Adrenal gland (tissue), 12 donors: Measurements from ENCODE around the gene SEC61A2. TPM values are rescaled to one million over a fixed set of nuclear protein-coding genes. Genes with fewer than 3 reads are reported as not detected.

Source experiments
- DNase-seq, 7 donors: peaks; one replicate each; pipeline ENCODE4 v3.0.0-alpha.2; 2019 to 2020
- H3K27ac ChIP-seq, 5 donors: fragments of 200-600 bp; sonication (generic) in 4 of 5; 1 replicate in 3 of 5; 2 replicates in 2 of 5; pipeline versions ENCODE4 v1.5.1 to v1.8.0; 2016 to 2020; ENCODE audit warnings: mild to moderate bottlenecking in 1 of 5
- H3K27me3 ChIP-seq: fragments of 200-600 bp; 2 replicates; pipeline ENCODE4 v1.8.0; 2021
- H3K36me3 ChIP-seq, 2 donors: fragments of 200-600 bp; replicated peaks in 1 of 2; 1 replicate in 1 of 2; 2 replicates in 1 of 2; pipeline versions ENCODE4 v1.5.1 to v1.8.0; 2018 to 2022
- H3K4me1 ChIP-seq, 2 donors: fragments of 200-600 bp; replicated peaks in 1 of 2; 1 replicate in 1 of 2; 2 replicates in 1 of 2; pipeline versions ENCODE4 v1.5.1 to v1.8.0; 2018 to 2021
- H3K4me3 ChIP-seq, 4 donors: fragments of 200-600 bp; sonication (generic) in 3 of 4; one replicate each; pipeline ENCODE4 v1.5.1; 2016 to 2018
- H3K9me3 ChIP-seq, 3 donors: fragments of 200-600 bp; sonication (generic) in 1 of 3; replicated peaks in 1 of 3; 1 replicate in 2 of 3; 2 replicates in 1 of 3; pipeline versions ENCODE4 v1.5.1 to v1.8.0; 2016 to 2021
- POLR2A ChIP-seq, 2 donors: fragments of 450-650 bp; IDR thresholded peaks; one replicate each; pipeline ENCODE4 v1.6.1; 2017; ENCODE audit warnings: antibody characterized with exemption in 2 of 2, mild to moderate bottlenecking in 2 of 2, moderate library complexity in 1 of 2
- WGBS, 4 donors: extraction: QIAGEN DNeasy Blood & Tissue Kit in 2 of 4; methylation state at CpG; one replicate each; pipeline versions ENCODE4 v1.1.5 to v1.1.7; 2013 to 2017; 5-methylcytosine and 5-hydroxymethylcytosine counted together
- intact Hi-C, 2 donors: fragments of 100-400 bp; cut with DNase I; formaldehyde crosslinking; loops; one replicate each; pipeline versions ENCODE4 v1.14.1 to v1.15.0; 2022 to 2023
- polyA plus RNA-seq, 3 donors: library from polyadenylated mRNA; stranded (reverse); fragments of 200-250 nt in 2 of 3; fragments of 350-450 nt in 1 of 3; fragmentation: Illumina TruSeq in 1 of 3; extraction: RNeasy Lipid Tissue Mini Kit (QIAGEN cat#74804) in 1 of 3; gene quantifications; one replicate each; pipeline ENCODE4 v1.2.3, GENCODE V29; 2013 to 2014
- total RNA-seq, 9 donors: library from RNA; depleted of rRNA in 4 of 9; stranded (reverse); fragments of >200 nt in 4 of 9; fragments of 120-200 nt in 1 of 9; fragmentation: NEBNext Ultra II Directional in 1 of 9; extraction: Animal tissue kit (Norgen Biotek cat#: 25700) in 1 of 9; gene quantifications; one replicate each; pipeline versions ENCODE4 v1.1.0 to v1.2.4, GENCODE V29; 2013 to 2023
- TF ChIP-seq, protein P1 (sequence below), 6 experiments: fragments of 450-650 bp in 4 of 6; fragments of 200-600 bp in 2 of 6; sonication (generic) in 1 of 6; IDR thresholded peaks; 1 replicate in 5 of 6; 2 replicates in 1 of 6; pipeline versions ENCODE4 v1.5.1 to v1.8.0; 2016 to 2021; ENCODE audit warnings: antibody characterized with exemption in 6 of 6, mild to moderate bottlenecking in 2 of 6, moderate library complexity in 1 of 6
- donor health status: healthy with polysubstance abuse.
- donor health status: Bipolar disorder and iron deficiency.
- donor health status: DM: yes; HTN: yes; CAD: no.
- donor health status: DM: no; HTN: no; CAD: no.
- donor health status: DM: no; HTN: no; CAD: no.
- donor health status: DM: yes; HTN: yes; CAD: no.

The SEC61A2 gene
- total and polyA plus RNA-seq, 12 donors, result 1.3 to 8.4 (median 5.5) TPM

DNA sequence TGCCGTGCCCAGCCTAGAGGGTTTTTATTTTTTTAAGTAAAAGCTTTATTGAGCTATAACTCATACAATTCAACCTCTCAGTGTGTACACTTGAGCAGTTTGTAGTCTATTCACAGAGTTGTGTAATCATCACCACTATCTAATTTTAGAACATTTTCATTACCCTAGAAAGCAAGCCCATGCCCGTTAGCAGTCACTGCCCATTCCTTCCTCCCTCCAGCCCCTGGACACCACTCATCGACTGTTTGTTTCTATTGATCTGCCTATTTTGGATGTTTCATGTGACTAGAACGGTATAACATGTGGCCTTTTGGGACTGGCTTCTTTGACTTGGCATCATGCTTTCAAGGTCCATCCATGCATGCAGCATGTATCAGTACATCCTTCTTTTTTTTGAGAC lies 25.7 kb upstream of the SEC61A2 start:
- H3K36me3 ChIP-seq, result peaks cover 0 to 41% of the 10 kb centered on the region in 2 donors
- H3K27ac ChIP-seq, result no peak overlapping the region
- no peak overlapping the region for H3K4me3 ChIP-seq
- TF ChIP-seq, protein P1, sequence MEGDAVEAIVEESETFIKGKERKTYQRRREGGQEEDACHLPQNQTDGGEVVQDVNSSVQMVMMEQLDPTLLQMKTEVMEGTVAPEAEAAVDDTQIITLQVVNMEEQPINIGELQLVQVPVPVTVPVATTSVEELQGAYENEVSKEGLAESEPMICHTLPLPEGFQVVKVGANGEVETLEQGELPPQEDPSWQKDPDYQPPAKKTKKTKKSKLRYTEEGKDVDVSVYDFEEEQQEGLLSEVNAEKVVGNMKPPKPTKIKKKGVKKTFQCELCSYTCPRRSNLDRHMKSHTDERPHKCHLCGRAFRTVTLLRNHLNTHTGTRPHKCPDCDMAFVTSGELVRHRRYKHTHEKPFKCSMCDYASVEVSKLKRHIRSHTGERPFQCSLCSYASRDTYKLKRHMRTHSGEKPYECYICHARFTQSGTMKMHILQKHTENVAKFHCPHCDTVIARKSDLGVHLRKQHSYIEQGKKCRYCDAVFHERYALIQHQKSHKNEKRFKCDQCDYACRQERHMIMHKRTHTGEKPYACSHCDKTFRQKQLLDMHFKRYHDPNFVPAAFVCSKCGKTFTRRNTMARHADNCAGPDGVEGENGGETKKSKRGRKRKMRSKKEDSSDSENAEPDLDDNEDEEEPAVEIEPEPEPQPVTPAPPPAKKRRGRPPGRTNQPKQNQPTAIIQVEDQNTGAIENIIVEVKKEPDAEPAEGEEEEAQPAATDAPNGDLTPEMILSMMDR (IDR thresholded peaks at IDR 0.05), result no peak
- TF ChIP-seq POLR2A (IDR thresholded peaks at IDR 0.05), result no peak
- no peaks in the 10 kb centered on the region for H3K4me1 ChIP-seq
- intact Hi-C loops, result no loop called here
- DNase-seq, result no peak
- WGBS, 4 donors, result 83 to 92% (median 86%) methylated on average over 4 of the region's 4 CpGs
- H3K27me3 ChIP-seq, result no peaks in the 10 kb centered on the region
- H3K9me3 ChIP-seq, result no peaks in the 10 kb centered on the region

DNA sequence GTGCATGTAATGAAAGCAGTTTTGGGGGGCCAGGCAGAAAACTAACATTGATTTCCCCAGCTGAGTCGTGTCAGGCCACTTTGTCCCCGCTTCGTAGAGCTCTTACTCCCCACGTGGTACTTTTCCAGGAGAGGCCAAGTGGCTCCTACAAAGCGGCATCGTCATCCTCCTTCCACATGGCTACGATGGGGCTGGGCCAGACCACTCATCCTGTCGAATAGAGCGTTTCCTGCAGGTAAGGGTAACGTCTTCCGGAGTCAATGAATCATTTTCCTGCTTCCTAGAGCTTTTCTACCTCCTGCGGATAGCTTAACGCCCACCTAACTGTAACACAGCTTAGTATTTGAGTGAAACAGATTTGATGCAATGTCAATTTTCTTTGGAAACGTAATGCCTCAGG lies 21.7 kb upstream of the SEC61A2 start:
- Histone ChIP-seq H3K4me3 (no peak overlapping the region), H3K36me3 (peaks cover 0 to 45% of the 10 kb centered on the region in 2 donors), H3K9me3 (no peaks in the 10 kb centered on the region), H3K27me3 (no peaks in the 10 kb centered on the region), H3K4me1 (no peaks in the 10 kb centered on the region), H3K27ac (no peak overlapping the region)
- 86 to 94% (median 92%) methylated on average over 14 of the region's 14 CpGs for WGBS, 4 donors
- TF ChIP-seq POLR2A (IDR thresholded peaks at IDR 0.05), result no peak
- TF ChIP-seq, protein P1 (IDR thresholded peaks at IDR 0.05), result no peak
- no peak for DNase-seq
- intact Hi-C loops, result no loop called here

DNA sequence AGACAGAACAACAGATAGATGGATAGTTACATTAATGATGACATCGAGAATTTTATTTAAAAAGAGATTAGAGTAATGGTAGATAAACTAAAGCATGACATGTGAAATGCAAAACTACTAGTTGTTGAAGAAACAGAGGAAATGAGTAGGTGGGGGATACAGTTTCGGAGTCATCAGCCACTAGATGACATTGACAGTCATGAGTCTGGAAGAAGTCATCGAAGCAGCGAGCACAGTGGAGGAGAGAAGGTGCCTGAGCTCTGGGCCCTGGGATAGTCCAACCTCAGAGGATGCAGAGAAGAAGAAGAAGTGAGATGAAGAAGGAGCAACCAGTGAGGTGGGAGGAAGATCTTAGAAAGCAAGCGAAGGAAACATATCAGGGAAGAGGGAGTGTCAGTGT lies 20.2 kb upstream of the SEC61A2 start:
- Histone ChIP-seq H3K4me3 (no peak overlapping the region), H3K4me1 (no peaks in the 10 kb centered on the region), H3K27ac (no peak overlapping the region), H3K27me3 (no peaks in the 10 kb centered on the region), H3K36me3 (peaks cover 0 to 55% of the 10 kb centered on the region in 2 donors), H3K9me3 (no peaks in the 10 kb centered on the region)
- intact Hi-C loops, result no loop called here
- no peak for DNase-seq
- 93 to 98% (median 96%) methylated on average over 5 of the region's 5 CpGs for WGBS, 4 donors
- no peak for TF ChIP-seq POLR2A (IDR thresholded peaks at IDR 0.05)
- TF ChIP-seq, protein P1 (IDR thresholded peaks at IDR 0.05), result no peak

DNA sequence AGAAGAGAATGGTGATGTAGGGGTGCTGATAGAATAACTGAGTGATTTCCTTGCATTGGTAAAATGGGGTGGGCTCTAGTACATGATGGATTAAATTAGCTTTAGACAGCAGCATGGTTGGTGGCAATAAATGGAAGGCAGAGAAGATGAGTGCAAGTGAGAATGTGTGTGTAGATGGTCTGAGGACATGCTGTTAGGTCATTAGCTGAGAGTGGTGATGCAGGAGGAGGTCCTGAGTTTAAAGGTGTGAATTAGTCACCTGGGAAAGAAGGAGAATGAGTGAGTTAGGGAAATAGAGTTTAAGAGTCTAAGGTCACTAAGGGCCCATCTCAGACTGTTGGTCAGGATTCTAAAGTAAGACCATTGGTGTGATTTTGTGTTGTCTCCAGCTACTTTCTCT lies 17.9 kb upstream of the SEC61A2 start:
- Histone ChIP-seq H3K27me3 (no peaks in the 10 kb centered on the region), H3K4me1 (no peaks in the 10 kb centered on the region), H3K27ac (no peak overlapping the region), H3K36me3 (peaks cover 0 to 41% of the 10 kb centered on the region in 2 donors), H3K9me3 (no peaks in the 10 kb centered on the region), H3K4me3 (no peak overlapping the region)
- intact Hi-C loops, result no loop called here
- no peak for TF ChIP-seq POLR2A (IDR thresholded peaks at IDR 0.05)
- TF ChIP-seq, protein P1 (IDR thresholded peaks at IDR 0.05), result no peak
- no peak for DNase-seq
